GM06990 (cell line): ENCODE measurements around the gene OR2T35.

Experiments
- DNase-seq: peaks from one replicate; pipeline ENCODE4 v3.0.0-alpha.2; 2011; ENCODE audit not compliant: insufficient read length; ENCODE audit errors: extremely low read depth
- H3K27me3 ChIP-seq: replicated peaks from 2 replicates; pipeline ENCODE4 v1.6.0; 2011; ENCODE audit warnings: low read length; ENCODE audit not compliant: control insufficient read depth, insufficient read depth
- H3K36me3 ChIP-seq: 2 replicates; pipeline ENCODE4 v1.5.1; 2011; ENCODE audit warnings: low read length; ENCODE audit not compliant: control insufficient read depth, insufficient read depth
- H3K4me3 ChIP-seq: replicated peaks from 2 replicates; pipeline ENCODE4 v1.5.1; 2011; ENCODE audit warnings: low read depth, mild to moderate bottlenecking, control low read depth, low read length
- TF ChIP-seq, protein P1 (sequence below): IDR thresholded peaks from 2 replicates; pipeline ENCODE4 v1.5.1; 2011; ENCODE audit warnings: low read length, control low read depth, mild to moderate bottlenecking, inconsistent platforms; ENCODE audit not compliant: insufficient read depth, poor library complexity, severe bottlenecking

OR2T35 gene

DNA sequence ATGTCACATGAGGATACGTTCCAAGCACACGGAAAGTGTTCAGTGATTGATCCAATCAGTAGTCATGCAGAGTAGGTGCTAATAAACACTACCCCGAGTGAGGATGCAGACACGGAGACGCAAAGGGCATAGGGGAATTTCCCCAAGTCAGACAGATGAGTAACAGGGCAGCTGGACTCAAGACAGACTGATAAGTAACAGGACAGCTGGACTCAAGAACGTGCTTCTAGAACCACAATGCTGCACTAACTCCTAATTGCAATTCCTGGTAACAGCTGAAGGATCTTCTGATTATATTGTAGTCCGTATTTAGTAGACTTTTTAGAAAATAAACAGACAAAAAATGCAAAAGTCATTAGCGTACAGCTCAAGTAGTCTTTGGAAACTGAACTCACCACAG is 45.7 kb downstream of the OR2T35 start:
- Histone ChIP-seq H3K36me3 (no peaks in the 10 kb centered on the region), H3K27me3 (no peaks in the 10 kb centered on the region), H3K4me3 (no peak overlapping the region)
- no peak for DNase-seq
- TF ChIP-seq, protein P1, sequence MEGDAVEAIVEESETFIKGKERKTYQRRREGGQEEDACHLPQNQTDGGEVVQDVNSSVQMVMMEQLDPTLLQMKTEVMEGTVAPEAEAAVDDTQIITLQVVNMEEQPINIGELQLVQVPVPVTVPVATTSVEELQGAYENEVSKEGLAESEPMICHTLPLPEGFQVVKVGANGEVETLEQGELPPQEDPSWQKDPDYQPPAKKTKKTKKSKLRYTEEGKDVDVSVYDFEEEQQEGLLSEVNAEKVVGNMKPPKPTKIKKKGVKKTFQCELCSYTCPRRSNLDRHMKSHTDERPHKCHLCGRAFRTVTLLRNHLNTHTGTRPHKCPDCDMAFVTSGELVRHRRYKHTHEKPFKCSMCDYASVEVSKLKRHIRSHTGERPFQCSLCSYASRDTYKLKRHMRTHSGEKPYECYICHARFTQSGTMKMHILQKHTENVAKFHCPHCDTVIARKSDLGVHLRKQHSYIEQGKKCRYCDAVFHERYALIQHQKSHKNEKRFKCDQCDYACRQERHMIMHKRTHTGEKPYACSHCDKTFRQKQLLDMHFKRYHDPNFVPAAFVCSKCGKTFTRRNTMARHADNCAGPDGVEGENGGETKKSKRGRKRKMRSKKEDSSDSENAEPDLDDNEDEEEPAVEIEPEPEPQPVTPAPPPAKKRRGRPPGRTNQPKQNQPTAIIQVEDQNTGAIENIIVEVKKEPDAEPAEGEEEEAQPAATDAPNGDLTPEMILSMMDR = no peak

DNA sequence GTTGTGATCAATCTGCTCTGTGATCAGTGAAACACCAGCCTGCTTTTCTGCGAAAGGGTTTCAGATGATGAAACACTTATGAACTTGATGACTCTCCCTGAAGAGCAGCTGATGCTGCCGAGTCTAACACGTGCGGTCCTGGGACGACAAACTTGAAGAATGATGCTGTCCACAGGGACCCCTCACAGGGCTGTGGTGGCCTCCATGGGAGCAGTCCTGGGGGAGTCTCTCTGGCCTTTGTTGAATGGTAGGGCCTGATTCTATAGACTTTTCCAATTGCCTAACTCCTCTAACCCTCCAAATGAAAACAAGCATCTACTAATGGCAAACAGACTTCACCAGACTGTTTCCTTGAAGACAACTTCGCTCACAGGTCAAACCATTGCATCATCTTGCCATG is 47.5 kb downstream of the OR2T35 start, which contains the start of gene OR2T10:
Gene OR2T10, minus strand, starts transcription at position 112 of the 400 bp plus-strand sequence. CDS start 3,932 bp downstream, outside the sequence.
- H3K36me3 ChIP-seq = no peaks in the 10 kb centered on the region
- H3K27me3 ChIP-seq = no peaks in the 10 kb centered on the region
- DNase-seq = no peak
- TF ChIP-seq, protein P1 = no peak
- no peak within 1 kb of the TSS for H3K4me3 ChIP-seq

DNA sequence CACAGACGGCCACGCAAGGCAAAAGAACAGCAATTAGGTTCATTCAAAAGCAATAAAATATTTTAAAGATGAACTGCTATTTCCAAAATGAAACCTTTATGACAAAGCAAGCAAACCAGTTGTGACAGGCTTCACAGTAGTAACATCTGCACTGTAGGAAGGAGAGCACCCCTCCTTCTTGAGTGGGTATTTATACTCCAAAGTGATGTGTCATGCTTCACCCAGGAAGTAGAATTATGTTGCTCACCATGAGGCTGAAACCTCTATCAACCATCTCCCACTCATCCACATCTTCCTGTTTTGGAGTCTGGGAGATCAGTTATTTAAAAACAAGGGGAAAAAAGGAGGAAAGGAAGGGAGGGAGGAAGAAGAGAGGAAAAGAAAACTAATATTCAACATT is 48.5 kb downstream of the OR2T35 start:
- DNase-seq = no peak
- Histone ChIP-seq H3K36me3 (no peaks in the 10 kb centered on the region), H3K27me3 (no peaks in the 10 kb centered on the region), H3K4me3 (no peak overlapping the region)
- TF ChIP-seq, protein P1 = no peak

DNA sequence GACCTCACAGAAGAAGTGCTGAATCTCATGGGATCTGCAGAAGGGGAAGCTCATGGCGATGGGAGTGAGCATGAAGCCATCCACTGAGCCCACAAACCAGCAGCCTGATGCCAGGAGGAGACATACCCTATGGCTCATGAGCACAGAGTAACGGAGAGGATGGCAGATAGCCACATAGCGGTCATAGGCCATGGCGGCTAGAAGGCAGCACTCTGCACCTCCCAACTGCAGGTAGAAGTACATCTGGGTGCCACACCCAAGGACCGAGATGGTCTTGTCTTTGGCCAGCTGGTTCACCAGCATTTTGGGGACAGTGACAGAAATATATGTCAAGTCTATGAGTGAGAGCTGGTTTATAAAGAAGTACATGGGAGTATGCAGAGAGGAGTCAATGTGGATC is 51.9 kb downstream of the OR2T35 start:
- no peaks in the 10 kb centered on the region for H3K27me3 ChIP-seq
- TF ChIP-seq, protein P1 = no peak
- H3K4me3 ChIP-seq = no peak overlapping the region
- no peak for DNase-seq
- no peaks in the 10 kb centered on the region for H3K36me3 ChIP-seq

DNA sequence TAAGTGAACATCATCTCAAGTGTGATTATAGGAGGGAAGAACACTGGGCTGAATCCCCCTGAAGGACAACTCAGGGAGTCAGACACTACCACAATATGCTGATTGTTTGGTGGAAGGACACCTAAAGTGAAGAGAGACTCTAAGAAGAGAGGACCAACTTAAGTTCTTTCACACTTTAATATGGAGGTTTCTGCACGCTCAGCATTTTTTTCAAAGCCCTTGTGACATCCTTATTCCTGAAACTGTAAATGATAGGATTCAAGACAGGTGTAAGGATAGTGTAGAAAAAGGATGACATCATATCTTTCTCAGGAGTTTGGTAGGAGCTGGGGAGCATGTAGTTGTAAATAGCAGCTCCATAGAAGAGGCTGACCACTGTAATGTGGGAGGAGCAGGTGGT is 52.4 kb downstream of the OR2T35 start:
- no peak overlapping the region for H3K4me3 ChIP-seq
- TF ChIP-seq, protein P1 = no peak
- no peaks in the 10 kb centered on the region for H3K36me3 ChIP-seq
- DNase-seq = no peak
- H3K27me3 ChIP-seq = no peaks in the 10 kb centered on the region

DNA sequence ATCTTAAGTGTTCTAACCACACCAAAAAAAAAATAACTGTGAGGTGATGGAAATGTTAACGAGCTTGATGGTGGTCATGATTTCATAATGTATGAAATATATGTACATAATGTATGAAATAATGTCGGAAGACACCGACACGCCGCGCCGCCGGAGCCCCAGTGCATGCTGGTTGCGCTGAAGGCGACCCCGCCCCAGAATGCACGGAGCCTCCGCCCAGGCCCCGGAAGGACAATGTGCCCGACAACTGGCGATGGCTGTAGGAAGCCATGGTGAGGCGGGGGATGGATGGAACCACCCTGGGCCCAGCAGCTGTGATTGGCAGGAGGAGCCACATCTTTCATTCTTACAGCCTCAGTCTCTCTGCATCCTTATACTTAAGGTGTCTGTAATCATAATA is 55.0 kb downstream of the OR2T35 start:
- no peak overlapping the region for H3K4me3 ChIP-seq
- DNase-seq = no peak
- TF ChIP-seq, protein P1 = no peak
- no peaks in the 10 kb centered on the region for H3K36me3 ChIP-seq
- H3K27me3 ChIP-seq = no peaks in the 10 kb centered on the region
